ENCODE measurements around the gene PDE4B. TPM values are rescaled to one million over a fixed set of nuclear protein-coding genes. Genes with fewer than 3 reads are reported as not detected.

PDE4B gene
- total and polyA plus RNA-seq, 10 of the 15 experiments (the other 5 are each of a cell fraction or from before 2014, with no cell fraction given) = 3.0 to 13.2 (median 5.7) TPM

DNA sequence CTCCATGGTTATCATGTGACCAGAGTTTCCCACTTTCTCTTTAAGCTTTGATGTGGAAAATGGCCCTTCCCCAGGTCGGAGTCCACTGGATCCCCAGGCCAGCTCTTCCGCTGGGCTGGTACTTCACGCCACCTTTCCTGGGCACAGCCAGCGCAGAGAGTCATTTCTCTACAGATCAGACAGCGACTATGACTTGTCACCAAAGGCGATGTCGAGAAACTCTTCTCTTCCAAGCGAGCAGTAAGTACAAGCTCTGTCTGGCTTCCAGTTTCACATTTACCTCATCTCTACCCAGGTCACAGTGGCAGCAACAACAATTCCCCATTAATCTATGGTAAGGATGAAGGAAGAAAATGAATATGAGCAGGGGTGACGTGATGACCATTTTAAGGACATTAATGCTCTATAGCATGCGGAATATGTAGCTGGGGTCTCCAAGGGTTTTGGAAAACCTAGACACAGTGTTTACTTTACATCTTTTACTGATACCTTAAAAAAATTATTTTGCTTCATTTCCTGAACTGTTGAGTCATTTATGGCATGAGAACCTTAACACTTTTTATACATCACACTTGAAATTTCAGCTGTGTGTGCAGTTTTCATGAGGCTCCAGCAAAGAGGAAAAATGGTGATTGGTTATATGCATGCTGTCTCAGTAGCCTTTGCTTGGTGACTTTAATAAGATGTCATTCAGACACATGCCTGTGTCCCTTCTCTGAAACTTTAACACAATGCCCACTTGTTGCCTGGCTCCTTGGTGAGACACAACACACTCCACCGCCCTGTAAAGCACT is 454.9 kb downstream of the PDE4B start (continued):
- TF ChIP-seq RB1 (IDR thresholded peaks at IDR 0.05; ENCODE audit: borderline replicate concordance) = no peak
- TF ChIP-seq, protein P1, sequence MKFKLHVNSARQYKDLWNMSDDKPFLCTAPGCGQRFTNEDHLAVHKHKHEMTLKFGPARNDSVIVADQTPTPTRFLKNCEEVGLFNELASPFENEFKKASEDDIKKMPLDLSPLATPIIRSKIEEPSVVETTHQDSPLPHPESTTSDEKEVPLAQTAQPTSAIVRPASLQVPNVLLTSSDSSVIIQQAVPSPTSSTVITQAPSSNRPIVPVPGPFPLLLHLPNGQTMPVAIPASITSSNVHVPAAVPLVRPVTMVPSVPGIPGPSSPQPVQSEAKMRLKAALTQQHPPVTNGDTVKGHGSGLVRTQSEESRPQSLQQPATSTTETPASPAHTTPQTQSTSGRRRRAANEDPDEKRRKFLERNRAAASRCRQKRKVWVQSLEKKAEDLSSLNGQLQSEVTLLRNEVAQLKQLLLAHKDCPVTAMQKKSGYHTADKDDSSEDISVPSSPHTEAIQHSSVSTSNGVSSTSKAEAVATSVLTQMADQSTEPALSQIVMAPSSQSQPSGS (IDR thresholded peaks at IDR 0.05; ENCODE audit: low read length) = peak; percentile 45; the same call in 1 of the 2 replicates
- TF ChIP-seq BMI1 (IDR thresholded peaks at IDR 0.05; ENCODE audit: borderline replicate concordance) = no peak
- TF ChIP-seq CHD2 (IDR thresholded peaks at IDR 0.05; ENCODE audit: borderline replicate concordance, low read depth, low read length) = no peak
- peak; percentile 75 for TF ChIP-seq EED (IDR thresholded peaks at IDR 0.05; ENCODE audit: low read depth)
- no peak for TF ChIP-seq MTA3 (IDR thresholded peaks at IDR 0.05; ENCODE audit: borderline replicate concordance, low read length)
- no peak for TF ChIP-seq BCL11A (IDR thresholded peaks at IDR 0.05; ENCODE audit: low read depth, low read length)
- 0 out of 2 replicates have a peak, but pooled peaks have one; percentile 25 for TF ChIP-seq YY1 (IDR thresholded peaks at IDR 0.05; ENCODE audit: low read depth, low read length)

DNA sequence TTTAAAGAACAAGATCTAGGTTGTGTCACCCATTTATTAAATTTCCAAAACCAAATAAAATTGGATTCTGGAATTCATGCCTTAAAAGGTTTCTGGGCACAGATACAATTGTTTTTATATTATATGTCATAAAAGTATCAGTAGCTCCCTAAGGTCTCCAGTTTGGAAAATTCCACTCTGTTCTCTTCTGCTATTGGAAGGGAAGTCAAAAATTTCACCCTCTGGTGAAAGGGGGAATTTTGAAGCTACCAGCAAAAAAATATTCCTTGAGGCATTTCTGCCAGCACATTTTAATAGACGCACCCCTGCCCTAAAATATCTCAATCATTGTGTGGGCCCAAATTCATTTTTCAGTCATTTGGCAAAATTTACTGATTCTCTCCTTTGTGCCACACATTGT is 455.6 kb downstream of the PDE4B start:
- peaks cover 8% of the 10 kb centered on the region for H3K4me1 ChIP-seq (ENCODE audit: control insufficient read depth, insufficient read depth, low read length)
- H3K9ac ChIP-seq (ENCODE audit: control insufficient read depth, insufficient read depth, low read length) = no peak overlapping the region
- no peak overlapping the region for H2AFZ ChIP-seq (ENCODE audit: control insufficient read depth, low read depth, low read length)
- H4K20me1 ChIP-seq (ENCODE audit: control insufficient read depth, insufficient read depth) = no peaks in the 10 kb centered on the region
- ChIA-PET POLR2A (interaction anchor here (0.7 kb wide), 1 partner anchor 13 kb away, joined by 3 read pairs; no protein-coding TSS in a partner anchor), RAD21 (ENCODE audit: unreplicated experiment) (interaction anchor here (1.0 to 19.6 kb wide), 10 partner anchors 9 to 290 kb away, joined by 3 to 519 read pairs (median 5); no protein-coding TSS in a partner anchor), SMC1A (ENCODE audit: uncharacterized antibody, unreplicated experiment) (interaction anchor here (0.6 to 22.0 kb wide), 11 partner anchors 9 to 233 kb away, joined by 3 to 663 read pairs (median 7); no protein-coding TSS in a partner anchor), CTCF (interaction anchor here (1.2 to 18.8 kb wide), 11 partner anchors 10 to 290 kb away, joined by 3 to 595 read pairs (median 5); no protein-coding TSS in a partner anchor)
- no peak overlapping the region for H3K4me2 ChIP-seq (ENCODE audit: control insufficient read depth, insufficient read depth)
- no peaks in the 10 kb centered on the region for H3K36me3 ChIP-seq (ENCODE audit: control insufficient read depth in 2 of 2, insufficient read depth in 2 of 2, low read length in 1 of 2)
- no TSS peak for BruUV-seq (replicated peaks)
- 0 out of 4 replicates have a peak, but pooled peaks cover 0 to 1% of the 10 kb centered on the region in 2 experiments for H3K27me3 ChIP-seq (replicated peaks in 1 of 2; ENCODE audit: control insufficient read depth in 2 of 2, insufficient read depth in 2 of 2, low read length in 1 of 2)
- no peaks in the 10 kb centered on the region for H3K9me3 ChIP-seq (replicated peaks; ENCODE audit: control insufficient read depth, insufficient read depth, low read length)
- H3K27ac ChIP-seq (ENCODE audit: control insufficient read depth, insufficient read depth) = no peak overlapping the region
- WGBS (ENCODE audit: insufficient coverage, insufficient replicate concordance, low lambda C conversion rate, missing lambda C conversion rate) = 100% methylated on average over 1 of the region's 1 CpG
- FAIRE-seq (no peak), ATAC-seq (no peak), DNase-seq (ENCODE audit: low read depth, low spot score) (no peak)
- TF ChIP-seq BRCA1 (IDR thresholded peaks at IDR 0.05; ENCODE audit: low read depth, low read length) = no peak
- TF ChIP-seq, protein P2, sequence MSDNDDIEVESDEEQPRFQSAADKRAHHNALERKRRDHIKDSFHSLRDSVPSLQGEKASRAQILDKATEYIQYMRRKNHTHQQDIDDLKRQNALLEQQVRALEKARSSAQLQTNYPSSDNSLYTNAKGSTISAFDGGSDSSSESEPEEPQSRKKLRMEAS (IDR thresholded peaks at IDR 0.05; ENCODE audit: low read depth, low read length) = no peak
- TF ChIP-seq, protein P3, sequence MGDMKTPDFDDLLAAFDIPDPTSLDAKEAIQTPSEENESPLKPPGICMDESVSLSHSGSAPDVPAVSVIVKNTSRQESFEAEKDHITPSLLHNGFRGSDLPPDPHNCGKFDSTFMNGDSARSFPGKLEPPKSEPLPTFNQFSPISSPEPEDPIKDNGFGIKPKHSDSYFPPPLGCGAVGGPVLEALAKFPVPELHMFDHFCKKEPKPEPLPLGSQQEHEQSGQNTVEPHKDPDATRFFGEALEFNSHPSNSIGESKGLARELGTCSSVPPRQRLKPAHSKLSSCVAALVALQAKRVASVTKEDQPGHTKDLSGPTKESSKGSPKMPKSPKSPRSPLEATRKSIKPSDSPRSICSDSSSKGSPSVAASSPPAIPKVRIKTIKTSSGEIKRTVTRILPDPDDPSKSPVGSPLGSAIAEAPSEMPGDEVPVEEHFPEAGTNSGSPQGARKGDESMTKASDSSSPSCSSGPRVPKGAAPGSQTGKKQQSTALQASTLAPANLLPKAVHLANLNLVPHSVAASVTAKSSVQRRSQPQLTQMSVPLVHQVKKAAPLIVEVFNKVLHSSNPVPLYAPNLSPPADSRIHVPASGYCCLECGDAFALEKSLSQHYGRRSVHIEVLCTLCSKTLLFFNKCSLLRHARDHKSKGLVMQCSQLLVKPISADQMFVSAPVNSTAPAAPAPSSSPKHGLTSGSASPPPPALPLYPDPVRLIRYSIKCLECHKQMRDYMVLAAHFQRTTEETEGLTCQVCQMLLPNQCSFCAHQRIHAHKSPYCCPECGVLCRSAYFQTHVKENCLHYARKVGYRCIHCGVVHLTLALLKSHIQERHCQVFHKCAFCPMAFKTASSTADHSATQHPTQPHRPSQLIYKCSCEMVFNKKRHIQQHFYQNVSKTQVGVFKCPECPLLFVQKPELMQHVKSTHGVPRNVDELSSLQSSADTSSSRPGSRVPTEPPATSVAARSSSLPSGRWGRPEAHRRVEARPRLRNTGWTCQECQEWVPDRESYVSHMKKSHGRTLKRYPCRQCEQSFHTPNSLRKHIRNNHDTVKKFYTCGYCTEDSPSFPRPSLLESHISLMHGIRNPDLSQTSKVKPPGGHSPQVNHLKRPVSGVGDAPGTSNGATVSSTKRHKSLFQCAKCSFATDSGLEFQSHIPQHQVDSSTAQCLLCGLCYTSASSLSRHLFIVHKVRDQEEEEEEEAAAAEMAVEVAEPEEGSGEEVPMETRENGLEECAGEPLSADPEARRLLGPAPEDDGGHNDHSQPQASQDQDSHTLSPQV (IDR thresholded peaks at IDR 0.05) = no peak
- no peak for TF ChIP-seq KAT2A (conservative IDR thresholded peaks at IDR 0.05; ENCODE audit: control insufficient read depth, low read depth, low read length)
- TF ChIP-seq EP300 (IDR thresholded peaks at IDR 0.05; ENCODE audit: borderline replicate concordance in 1 of 2, control insufficient read depth in 1 of 2, low read depth in 2 of 2, low read length in 2 of 2) = no peak
- no peak for TF ChIP-seq CREM (IDR thresholded peaks at IDR 0.05; ENCODE audit: low read depth)
- intact Hi-C loops (cut with micrococcal nuclease; ENCODE audit: unreplicated experiment) = loop anchor here (10.0 kb wide), 1 partner anchor 433 kb away; no protein-coding TSS in a partner anchor
- in situ Hi-C loops (cut with MboI) = loop anchor here (10.0 to 25.0 kb wide), 3 partner anchors 536 to 1013 kb away; partner anchors contain the start of genes LEPR and LEPROT
- no peaks in the 10 kb centered on the region for H3K79me2 ChIP-seq (ENCODE audit: control insufficient read depth, insufficient read depth, low read length)
- no peak overlapping the region for H3K4me3 ChIP-seq

All from GM12878 (cell line).